Jurkat, Clone E6-1 (cell line): Measurements from ENCODE around the gene CORO7.

Experiments
- DNase-seq: peaks from one replicate; pipeline ENCODE4 v3.0.0-alpha.2; 2011; ENCODE audit warnings: low read depth, low spot score
- H3K4me3 ChIP-seq: 2 replicates; pipeline ENCODE4 v1.5.1; 2011; ENCODE audit warnings: mild to moderate bottlenecking, low read length, control low read depth, moderate library complexity

CORO7 gene

DNA sequence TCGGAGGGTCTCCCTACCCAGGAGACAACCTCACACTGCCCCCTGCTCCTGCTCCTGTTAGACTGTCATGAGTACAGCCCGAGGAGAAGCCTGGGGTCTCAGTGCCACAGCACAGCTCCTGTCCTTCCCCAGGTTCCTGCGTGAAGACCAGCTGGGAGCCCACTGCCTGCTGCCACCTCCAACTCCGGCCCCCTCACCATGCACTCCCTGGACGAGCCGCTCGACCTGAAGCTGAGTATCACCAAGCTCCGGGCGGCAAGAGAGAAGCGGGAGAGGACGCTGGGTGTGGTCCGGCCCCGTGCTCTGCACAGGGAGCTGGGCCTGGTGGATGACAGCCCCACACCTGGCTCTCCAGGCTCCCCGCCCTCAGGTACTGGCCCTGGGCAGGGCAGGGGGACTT, 84.3 kb downstream of the CORO7 start:
- no peak overlapping the region for H3K4me3 ChIP-seq
- DNase-seq: no peak

DNA sequence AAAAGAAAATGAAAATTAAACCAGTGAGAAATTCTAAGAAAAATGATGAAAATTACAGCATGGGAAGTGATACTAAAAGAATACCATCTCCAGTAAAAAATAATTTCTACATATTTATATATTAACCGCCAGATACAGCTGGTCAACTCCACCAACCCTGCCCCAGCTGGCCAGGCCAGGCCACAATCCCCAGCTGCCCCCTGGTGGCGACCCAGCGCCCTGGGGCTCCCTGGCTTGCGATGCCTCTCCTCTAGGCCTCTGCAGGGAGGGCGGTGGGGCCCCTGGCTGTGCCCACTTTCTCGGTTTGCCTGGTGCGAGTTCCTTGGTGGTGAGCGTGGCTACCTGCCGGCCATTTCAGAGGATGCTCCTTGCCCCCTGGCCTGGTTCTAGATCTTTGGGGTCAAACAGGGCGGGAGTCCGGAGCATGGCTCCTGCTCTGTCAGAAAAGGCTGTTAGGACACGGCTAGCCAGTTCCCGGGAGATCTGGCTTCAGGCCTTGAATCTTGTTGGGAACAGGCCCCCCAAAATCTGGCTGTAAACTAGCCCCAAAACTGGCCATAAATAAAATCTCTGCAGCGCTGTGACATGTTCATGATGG, 86.0 kb downstream of the CORO7 start:
- DNase-seq: no peak

DNA sequence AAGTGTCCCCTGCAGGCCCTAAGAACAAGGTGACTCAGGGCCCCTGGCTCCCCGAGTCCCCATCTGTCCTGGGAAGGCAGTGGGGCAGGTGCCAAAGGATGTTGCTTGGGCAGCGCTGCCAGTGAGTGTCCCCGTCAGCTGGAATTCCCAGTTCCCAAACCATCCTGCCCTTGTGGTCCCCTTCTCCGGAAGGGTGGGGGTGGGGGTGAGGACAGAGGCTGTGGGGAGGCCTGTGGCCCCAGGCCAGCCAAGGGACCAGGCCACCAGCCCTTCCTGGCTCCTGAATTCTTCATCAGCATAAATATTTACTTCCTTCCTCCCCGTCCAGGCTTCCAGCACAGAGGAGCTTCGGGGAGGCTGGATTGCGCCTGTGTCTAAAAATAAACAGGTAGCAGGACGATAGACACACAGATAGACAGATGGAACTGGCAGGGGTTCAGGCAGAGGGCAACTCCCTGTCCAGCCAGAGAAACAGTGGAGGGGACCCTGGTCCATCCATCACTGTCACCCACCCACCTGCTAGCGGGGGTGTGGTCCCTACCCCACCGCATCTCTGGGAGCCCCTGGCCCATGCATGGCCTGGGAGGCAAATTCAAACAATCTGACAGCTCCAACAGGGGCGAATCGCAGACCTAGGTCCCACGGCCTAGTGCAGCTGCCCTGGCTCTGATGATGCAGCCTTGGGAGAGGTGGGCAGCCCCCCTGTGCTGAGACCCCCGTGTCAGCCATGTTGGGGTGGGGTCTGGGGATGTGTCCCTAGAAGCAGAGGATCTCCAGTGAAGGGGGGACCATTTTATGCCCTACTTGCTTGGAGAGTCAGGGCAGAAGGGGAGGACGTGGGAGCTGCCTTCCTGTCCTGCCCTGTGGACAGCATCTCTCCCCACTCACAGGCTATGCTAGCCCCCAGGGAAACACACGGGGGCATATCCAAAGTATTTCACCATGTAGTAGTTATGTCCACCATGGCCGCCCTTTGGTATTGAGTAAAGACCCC, 87.3 kb downstream of the CORO7 start:
- H3K4me3 ChIP-seq: no peak overlapping the region
- DNase-seq: no peak

More for the DNA sequence above, 86.0 kb downstream of the CORO7 start:
- H3K4me3 ChIP-seq: no peak overlapping the region

DNA sequence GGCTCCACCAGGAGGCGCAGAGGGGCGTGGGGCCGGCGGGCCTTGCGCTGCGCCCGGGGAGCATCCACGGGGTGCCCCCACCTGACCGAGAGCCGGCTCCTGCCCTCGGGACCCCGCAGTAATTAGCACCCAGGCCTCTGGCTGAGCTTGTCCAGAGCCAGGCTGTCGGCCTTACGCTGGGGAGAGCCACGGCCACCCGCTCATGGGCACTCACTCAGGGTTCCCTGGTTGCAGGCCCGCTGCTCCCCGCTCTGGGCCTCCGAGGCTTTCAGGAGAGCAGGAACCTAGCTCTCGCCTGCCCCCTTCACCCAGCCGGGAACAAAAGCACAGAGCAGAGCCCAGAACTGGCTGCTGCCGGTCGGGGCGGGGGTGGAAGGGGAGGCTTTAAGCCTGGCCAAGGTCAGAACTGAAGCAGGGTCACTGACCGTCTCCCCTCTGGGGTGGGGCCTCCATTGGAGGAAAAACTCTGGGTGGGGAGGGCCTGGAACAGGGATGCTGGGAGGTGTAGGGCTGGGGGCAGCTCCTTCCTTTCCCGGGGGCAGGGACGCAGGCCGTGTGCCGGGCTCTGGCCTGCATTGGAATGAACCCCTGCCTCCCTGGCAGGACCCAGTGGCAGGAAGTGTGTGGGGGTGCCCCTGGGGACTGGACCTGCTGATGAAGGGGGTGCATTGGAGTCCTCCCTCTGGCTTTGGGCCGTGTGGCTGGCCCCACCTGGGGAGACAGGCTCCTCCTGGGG, 88.2 kb downstream of the CORO7 start:
- peak overlapping the region; percentile 46 for H3K4me3 ChIP-seq

DNA sequence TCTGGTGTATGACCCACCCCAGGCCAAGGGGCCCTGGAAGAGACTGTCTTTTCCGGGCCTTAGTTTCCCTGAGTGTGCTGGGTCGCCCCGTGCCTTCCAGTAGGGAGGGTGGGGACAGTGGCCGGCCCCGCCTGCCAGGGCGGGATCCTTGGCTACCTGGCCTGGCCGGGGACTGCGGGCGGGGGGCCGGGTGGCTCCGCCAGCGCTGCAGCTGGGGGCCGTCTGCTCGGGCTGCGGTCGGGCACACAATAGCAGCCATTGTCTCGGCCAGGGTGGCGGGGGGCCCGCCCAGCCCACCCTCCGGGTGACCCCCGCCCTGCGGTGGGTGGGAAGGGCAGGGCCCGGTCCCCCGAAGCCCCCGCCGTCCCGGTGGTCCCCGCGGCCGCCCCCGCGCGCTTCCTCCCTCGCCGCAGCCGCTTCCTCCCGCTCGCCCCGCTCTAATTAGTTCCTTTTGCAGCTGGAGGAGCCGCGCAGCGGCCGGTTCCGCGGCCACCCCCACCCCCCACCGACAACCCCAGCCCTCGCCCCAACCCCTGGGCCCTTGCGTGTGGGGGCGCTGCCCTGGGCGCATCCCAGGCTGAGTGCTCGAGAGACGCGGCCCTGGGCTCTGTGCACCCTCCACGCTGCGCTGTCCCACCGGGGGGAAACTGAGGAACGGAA, 88.9 kb downstream of the CORO7 start:
- peak overlapping the region; percentile 46 for H3K4me3 ChIP-seq
- DNase-seq: no peak

More for the DNA sequence above, 88.2 kb downstream of the CORO7 start:
- DNase-seq: no peak

DNA sequence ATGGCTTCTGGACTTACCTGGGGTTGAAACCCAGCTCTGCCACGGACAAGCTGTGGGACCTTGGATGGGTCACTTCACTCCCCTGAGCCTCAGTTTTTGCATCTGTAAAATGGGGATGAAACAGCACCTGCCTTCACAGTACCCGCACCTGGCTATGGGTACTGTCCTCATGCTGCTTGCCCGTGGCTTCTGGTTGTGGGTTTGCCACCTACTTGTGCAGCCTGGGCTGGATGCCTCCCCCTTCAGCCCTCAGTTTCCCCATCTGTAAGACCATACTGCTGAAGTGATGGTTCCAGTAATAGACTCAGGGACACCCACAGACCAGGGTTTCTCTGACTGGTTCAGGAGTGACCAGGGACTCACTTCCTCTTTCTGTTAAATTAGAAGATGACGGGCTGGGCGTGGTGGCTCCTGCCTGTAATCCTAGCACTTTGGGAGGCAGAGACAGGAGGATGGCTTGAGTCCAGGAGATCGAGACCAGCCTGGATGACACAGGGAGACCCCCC, 91.1 kb downstream of the CORO7 start:
- DNase-seq: no peak
- no peak overlapping the region for H3K4me3 ChIP-seq

DNA sequence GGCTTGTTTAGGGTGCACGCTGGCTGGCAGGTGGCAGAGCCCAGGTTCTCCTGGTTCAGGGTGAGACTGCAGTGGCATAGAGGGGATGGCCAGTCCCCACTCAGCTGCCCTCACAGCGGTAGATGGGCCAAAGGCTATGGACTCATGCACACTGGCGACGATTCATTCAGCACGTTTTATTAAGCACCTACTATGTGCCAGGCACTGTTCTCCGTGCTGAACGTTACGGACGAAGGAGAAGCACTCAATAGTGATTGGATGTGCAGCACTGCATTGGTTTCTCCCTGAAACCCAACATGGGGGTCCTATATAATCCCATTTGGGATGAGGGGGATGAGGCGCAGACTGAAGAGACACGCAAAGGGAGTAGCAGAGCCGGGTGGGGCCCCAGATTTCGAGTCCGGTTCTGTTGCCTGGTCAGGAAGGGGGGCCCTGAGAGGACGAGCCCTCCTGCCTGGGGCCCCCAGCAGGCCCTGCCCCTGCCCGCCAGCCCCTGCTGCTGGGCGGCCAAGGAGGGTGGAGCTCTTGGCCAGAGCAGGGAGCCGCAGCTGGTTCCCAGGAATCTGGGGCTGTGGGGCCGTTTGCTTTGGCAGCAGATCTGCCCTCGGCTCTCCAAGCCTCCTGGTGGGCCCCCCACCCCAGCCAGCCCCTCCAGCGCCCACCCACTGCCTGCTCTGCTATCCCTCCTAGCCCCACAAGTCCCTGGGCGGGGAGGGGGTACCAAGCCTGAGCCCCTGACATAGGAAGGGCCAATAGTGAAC, 91.7 kb downstream of the CORO7 start:
- no peak overlapping the region for H3K4me3 ChIP-seq
- DNase-seq: no peak

DNA sequence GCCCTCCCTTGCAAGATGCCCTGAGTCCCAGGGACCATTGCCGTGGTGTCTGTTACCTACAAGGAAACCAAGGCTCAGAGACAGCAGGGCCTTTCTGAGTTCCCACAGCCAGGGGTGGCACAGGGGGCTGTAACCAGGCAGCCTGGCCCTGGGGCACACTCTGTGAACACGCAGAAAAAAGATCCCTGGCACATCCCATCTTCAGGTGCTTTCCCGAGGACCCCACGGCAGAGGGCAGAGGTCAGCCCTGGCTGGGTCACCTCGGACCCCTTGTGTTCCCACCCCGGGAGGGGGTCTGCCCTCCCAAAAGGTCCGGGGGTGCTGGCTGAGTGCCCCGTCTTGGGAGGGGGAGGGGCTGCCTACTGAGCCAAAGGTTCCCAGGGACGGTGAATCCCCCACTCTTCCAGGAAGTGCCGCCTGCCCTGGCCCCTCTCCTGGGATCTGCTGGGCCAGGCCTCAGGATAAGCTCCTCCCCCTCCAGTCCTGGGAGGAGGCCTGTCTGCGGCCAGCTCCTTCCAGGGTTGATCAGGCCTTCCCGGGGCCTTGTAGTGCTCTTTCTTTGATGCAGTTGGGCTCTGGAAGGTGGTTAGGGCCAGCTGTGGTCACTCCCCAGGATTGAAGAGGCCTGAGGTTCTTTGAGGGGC, 92.4 kb downstream of the CORO7 start:
- no peak overlapping the region for H3K4me3 ChIP-seq

DNA sequence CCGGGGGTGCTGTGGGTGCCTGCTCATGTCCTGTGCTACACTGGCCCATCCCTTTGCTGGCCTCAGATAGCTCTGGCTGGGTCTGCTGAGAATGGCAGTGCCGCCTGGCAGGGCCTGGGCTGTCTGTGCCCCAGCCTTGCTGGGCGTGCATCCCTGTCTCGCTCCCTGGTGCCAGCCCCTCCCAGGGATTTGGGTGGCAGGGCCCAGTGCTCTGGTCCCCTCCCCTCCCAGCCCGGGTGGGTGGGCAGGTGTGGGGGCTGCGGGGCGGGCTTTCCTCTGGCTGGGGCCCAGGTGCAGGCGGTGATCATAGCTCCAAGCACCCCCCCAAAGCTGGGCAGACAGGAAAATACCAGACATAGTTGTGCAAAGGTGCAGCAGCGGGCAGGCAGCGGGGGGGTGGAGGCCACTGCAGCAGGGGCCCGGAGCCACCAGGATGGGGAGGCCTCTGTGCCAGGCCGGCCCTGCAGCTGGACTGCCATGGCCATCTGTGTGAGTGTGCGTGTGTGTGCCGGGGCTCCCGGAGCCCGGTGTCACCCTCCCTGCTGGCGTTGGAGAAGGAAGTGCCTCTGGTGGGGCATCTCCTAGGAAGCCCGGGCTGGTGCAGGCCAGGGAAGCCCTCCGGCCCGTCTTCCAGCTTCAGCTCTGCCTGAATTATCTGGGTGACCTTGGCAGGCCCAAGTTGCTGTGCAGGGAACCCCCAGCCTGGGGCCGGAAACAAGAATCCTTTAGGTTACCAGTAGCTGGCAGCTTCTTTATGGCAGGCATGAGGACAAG, 93.1 kb downstream of the CORO7 start:
- no peak overlapping the region for H3K4me3 ChIP-seq
- DNase-seq: no peak

More for the DNA sequence above, 92.4 kb downstream of the CORO7 start:
- no peak for DNase-seq

DNA sequence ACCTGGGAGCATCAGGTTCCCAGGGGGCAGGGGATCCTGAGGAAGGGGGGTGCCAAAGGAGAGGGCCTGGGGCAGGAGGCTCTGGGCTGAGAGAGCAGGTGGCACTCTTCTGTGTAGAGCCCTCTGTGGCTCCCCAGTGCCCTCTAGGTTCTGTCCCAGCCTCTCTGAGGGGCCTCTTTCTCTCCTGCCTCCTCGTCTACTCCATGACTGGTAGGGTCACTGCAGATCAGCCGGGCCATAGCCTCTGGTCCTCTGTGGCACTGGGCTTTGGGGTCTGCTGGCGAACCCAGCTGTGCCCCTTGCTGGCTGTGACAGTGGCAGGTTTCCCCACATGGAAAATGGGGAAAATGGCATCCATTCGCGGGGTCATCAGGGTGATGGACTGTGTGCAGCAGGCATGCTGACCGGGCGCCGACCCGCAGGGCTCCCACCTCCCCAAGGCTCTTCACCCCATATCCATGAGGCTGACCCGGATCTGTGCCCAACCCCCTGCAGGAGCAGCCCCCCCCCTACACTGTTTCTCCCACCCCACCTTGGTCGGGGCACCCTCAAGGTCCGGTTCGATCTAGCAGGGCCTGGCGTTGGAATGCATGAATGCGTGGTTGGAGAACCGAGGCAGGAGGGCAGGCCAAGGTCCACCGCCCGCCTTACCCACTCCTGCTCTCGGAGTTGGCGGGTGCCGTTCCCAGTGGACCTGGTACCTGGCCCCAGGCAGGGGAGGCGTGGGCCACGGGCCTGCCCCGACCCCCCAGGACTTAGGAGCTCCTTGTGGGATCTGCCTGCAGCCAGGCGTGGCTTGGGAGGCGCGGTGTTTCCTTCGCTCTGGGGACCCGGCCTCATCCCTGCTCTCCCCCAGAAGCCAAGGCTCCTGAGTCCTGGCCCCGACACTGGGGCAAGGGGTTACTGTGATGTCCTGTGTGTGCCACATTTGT, 94.0 kb downstream of the CORO7 start:
- no peak for DNase-seq
- H3K4me3 ChIP-seq: no peak overlapping the region

DNA sequence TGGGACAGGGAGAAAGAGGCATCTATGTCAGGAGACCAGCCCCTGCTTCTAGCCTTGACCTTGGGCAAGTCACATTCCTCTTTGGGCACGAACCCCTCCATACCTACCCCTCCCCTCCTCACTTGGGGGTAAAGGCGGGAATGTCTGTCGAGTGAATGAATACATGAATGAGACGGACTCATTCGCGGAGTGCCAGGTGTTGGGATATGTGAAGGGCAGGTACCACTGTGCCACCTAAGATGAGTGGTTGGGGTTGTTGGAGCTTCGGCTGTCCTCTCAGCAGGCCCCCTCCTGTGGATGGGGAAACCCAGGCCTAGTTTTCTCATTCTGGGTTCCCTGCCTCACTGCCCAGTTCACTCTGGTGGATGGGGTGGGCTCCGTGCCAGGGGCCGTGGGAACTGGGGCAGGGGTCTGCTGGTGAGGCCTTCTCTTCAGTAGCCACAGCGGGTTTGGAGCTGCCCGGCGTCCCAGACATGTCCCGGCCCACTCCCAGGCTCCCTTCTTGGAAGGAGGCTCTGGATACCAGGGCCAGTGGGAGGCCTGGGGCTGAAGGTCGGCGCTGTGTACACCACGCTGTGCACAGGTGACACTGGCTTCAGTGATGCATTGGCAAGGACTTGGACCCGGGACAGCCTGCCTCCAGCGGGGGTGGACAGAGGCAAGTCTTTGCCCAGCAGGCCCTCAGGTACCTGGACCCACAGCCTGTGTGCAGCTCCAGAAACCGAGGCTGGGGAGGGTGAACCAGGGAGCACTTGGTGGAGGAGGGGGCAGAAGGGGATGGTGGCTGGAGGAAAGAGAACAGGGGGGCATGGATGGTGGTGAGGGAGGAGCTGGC, 94.9 kb downstream of the CORO7 start:
- no peak overlapping the region for H3K4me3 ChIP-seq
- no peak for DNase-seq

DNA sequence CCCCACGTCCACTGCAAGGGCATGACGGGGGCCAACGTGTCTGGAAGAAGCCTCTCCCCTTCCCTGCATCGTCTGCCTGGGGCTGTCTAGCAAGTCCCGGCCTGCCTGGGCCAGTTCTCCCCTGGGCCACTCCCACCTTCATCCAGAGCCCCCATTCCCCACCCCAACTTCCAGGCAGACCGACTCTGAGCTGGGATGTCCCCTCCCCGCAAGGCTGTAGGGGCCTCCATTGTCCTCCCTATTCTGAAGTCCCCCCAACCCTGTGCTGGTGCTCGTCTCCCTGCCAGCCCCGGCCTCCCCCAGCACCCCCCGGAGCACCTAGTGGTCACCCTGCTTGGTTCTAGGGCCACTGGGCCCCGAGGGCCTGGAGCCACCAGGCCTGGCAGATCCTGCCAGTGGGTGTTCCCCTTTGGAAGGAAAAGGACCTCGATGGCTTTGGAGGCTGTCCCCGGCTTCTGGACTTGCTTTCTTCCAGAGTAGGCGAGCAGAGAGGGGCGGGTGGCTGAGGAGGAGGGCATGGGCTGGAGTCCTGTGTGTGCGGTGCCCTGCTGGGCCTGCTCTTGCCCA, 95.7 kb downstream of the CORO7 start:
- H3K4me3 ChIP-seq: no peak overlapping the region
- DNase-seq: no peak

DNA sequence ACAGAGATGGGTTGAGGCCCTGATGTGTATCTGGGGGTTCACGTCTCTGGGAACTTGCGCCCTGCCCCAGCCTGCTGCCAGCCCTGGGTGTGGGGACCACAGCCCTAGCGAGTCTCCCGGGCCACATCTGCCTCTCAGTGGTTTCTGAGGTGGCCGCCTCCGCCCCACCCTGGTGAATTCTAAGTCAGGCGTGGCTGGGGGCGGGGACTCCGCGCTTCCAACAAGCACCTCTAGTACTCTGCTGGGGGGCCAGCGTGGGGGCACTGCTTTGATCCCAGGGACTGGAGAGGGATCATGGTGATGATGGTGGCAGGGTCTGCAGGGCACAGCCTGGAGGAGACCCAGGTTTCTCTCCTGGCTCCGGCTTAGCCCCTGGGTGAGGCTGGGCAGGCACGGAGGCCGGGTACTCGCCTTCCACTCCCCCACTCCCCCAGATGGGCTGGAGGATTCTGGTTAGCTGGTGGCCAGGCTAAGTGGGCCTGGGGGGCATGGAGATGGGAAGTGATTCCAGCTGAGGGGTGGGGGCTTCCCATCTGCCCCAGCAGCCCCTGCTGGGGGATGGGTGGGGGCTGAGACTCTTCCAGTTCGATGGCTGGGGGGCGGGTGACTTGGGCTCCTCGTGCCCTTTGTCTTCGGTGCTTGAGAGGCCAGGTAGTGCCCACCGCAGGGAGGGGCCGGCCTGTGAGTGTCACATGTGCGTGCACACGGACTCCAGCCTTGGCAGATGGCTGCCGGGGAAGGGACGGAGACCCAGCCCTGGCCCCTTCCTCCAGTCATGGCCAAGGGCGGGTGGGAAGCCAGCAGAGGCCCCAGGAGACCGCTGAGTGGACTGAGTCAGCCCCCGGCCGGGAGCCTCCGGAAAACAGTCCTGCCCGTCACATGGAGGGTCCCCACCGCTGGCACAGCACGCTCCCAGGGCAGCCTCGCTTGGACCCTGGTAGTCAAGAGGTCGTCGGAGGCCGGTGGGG, 96.7 kb downstream of the CORO7 start:
- DNase-seq: peak; percentile 40
- H3K4me3 ChIP-seq: no peak overlapping the region

DNA sequence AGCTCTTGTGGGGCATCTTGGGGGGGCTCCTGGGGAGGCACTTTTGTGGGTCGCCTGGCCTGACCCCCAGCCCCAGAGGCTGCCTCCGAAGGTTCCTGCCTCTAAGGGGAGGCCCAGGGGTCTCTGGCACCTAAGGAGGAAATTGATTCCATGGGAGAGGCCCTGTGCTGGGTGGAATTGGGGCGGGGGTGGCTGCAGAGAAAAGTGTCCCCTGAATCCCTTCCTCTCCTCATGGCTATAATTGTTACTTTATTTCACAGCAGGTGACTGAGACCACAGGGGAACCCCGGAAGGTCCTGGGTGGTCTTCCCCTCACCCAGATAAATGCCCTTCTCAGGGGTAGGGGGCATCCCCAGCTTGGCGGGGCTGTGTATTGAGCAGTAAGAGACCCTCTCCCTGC, 97.4 kb downstream of the CORO7 start:
- H3K4me3 ChIP-seq: no peak overlapping the region
- no peak for DNase-seq
